Lung (tissue), 12 donors: ENCODE results near the gene ASNS. TPM values are rescaled to one million over a fixed set of nuclear protein-coding genes. Genes with fewer than 3 reads are reported as not detected.
"Not testable (repeated sequence)": the region's sequence is repeated elsewhere in the genome, so short reads cannot be mapped to it uniquely, and the experiment has no call there.

Experiments used
- ATAC-seq: fragments of 200-7000 bp; cut with Tn5 transposase; one replicate; pipeline ENCODE4 v1.9.1; 2020; ENCODE audit warnings: moderate number of reproducible peaks; ENCODE audit not compliant: insufficient read depth, low FRiP score
- DNase-seq, 3 donors: peaks; one replicate each; pipeline ENCODE4 v3.0.0-alpha.2; 2013 to 2017
- H3K27ac ChIP-seq, 2 donors: one replicate each; pipeline ENCODE4 v1.5.1; 2013; ENCODE audit warnings: mild to moderate bottlenecking in 2 of 2, moderate library complexity in 2 of 2, control low read depth in 1 of 2, inconsistent platforms in 1 of 2, low read depth in 1 of 2, low read length in 1 of 2
- H3K27me3 ChIP-seq, 3 donors: one replicate each; pipeline ENCODE4 v1.5.1; 2013; ENCODE audit warnings: low read length in 2 of 3; ENCODE audit not compliant: control insufficient read depth in 3 of 3, insufficient read depth in 3 of 3
- H3K36me3 ChIP-seq, 4 donors: one replicate each; pipeline ENCODE4 v1.5.1; 2013; ENCODE audit warnings: low read length in 4 of 4, mild to moderate bottlenecking in 1 of 4, moderate library complexity in 1 of 4; ENCODE audit not compliant: control insufficient read depth in 4 of 4, insufficient read depth in 4 of 4
- H3K4me1 ChIP-seq, 5 donors: one replicate each; pipeline ENCODE4 v1.5.1; 2013; ENCODE audit warnings: low read length in 5 of 5, mild to moderate bottlenecking in 2 of 5, moderate library complexity in 1 of 5; ENCODE audit not compliant: control insufficient read depth in 5 of 5, insufficient read depth in 5 of 5
- H3K4me3 ChIP-seq: one replicate; pipeline ENCODE4 v1.5.1; 2013; ENCODE audit warnings: mild to moderate bottlenecking, control low read depth, moderate library complexity
- H3K9ac ChIP-seq, 2 donors: one replicate each; pipeline ENCODE4 v1.5.1; 2013; ENCODE audit warnings: low read length in 2 of 2, control low read depth in 1 of 2; ENCODE audit not compliant: insufficient read depth in 1 of 2
- H3K9me3 ChIP-seq, 4 donors: one replicate each; pipeline ENCODE4 v1.5.1; 2013; ENCODE audit warnings: low read length in 3 of 4, mild to moderate bottlenecking in 1 of 4, moderate library complexity in 1 of 4; ENCODE audit not compliant: control insufficient read depth in 4 of 4, insufficient read depth in 3 of 4
- CTCF ChIP-seq: IDR thresholded peaks from 2 replicates; pipeline ENCODE4 v1.5.1; 2012; ENCODE audit warnings: mild to moderate bottlenecking; ENCODE audit errors: control extremely low read depth, extremely low read depth
- WGBS, 2 donors: extraction: QIAGEN DNeasy Blood & Tissue Kit; methylation state at CpG; one replicate each; pipeline ENCODE4 v1.1.7; 2013; 5-methylcytosine and 5-hydroxymethylcytosine counted together
- polyA plus RNA-seq, 2 donors: library from polyadenylated mRNA; stranded (reverse); fragments of 200-250 nt; gene quantifications; one replicate each; pipeline ENCODE4 v1.2.1, GENCODE V29; 2013
- total RNA-seq, 2 donors: library from RNA; depleted of rRNA in 1 of 2; stranded (reverse); fragments of >200 nt in 1 of 2; gene quantifications; one replicate each; pipeline ENCODE4 v1.2.1, GENCODE V29; 2014 to 2021
- donor health status: control.
- donor health status: control.
- donor health status: Bipolar disorder and iron deficiency.
- donor health status: healthy.
- donor health status: DM: yes; HTN: yes; CAD: no.

ASNS gene
- total and polyA plus RNA-seq, 4 donors, result 12.4 to 65.9 (median 42.1) TPM

GRCh38 chr7:97857544-97857943 is 14.7 kb downstream of the ASNS start:
- TF ChIP-seq CTCF, result no peak
- no peaks in the 10 kb centered on the region for H3K9me3 ChIP-seq
- no peak overlapping the region for H3K9ac ChIP-seq
- no peak overlapping the region for H3K27ac ChIP-seq
- no peaks in the 10 kb centered on the region for H3K27me3 ChIP-seq
- peaks cover 2 to 13% (median 7%) of the 10 kb centered on the region in 4 donors for H3K36me3 ChIP-seq
- no peak for ATAC-seq
- WGBS, 2 donors, result 81 to 88% methylated on average over 5 of the region's 5 CpGs
- no peak for DNase-seq
- no peak overlapping the region for H3K4me3 ChIP-seq
- H3K4me1 ChIP-seq, result no peaks in the 10 kb centered on the region

GRCh38 chr7:97851683-97852082 is 20.5 kb downstream of the ASNS start:
- H3K36me3 ChIP-seq, result peaks cover 0 to 13% (median 4%) of the 10 kb centered on the region in 4 donors
- ATAC-seq, result no peak
- 72 to 76% methylated on average over 2 of the region's 2 CpGs for WGBS, 2 donors

GRCh38 chr7:97850262-97851031 is 21.8 kb downstream of the ASNS start:
- not testable (repeated sequence) for DNase-seq, H3K4me1 ChIP-seq, H3K9ac ChIP-seq, H3K4me3 ChIP-seq, H3K27ac ChIP-seq, H3K9me3 ChIP-seq, H3K27me3 ChIP-seq, ATAC-seq
- 91 to 92% methylated on average over 2 of the region's 4 CpGs for WGBS, 2 donors
- peaks cover 0 to 13% (median 3%) of the 10 kb centered on the region in 4 donors for H3K36me3 ChIP-seq

More at GRCh38 chr7:97851683-97852082, 20.5 kb downstream of the ASNS start:
- peaks cover 0 to 6% (median 0%) of the 10 kb centered on the region in 5 donors for H3K4me1 ChIP-seq
- H3K27ac ChIP-seq, result no peak overlapping the region
- TF ChIP-seq CTCF, result no peak
- H3K27me3 ChIP-seq, result no peaks in the 10 kb centered on the region
- H3K4me3 ChIP-seq, result no peak overlapping the region
- H3K9ac ChIP-seq, result no peak overlapping the region
- H3K9me3 ChIP-seq, result no peaks in the 10 kb centered on the region
- peak; percentile 70 to 91 (median 88) for DNase-seq

GRCh38 chr7:97847791-97848190 is 24.4 kb downstream of the ASNS start:
- peaks cover 0 to 6% (median 0%) of the 10 kb centered on the region in 5 donors for H3K4me1 ChIP-seq
- H3K9ac ChIP-seq, result no peak overlapping the region
- WGBS, 2 donors, result 31 to 53% methylated on average over 5 of the region's 5 CpGs
- H3K4me3 ChIP-seq, result no peak overlapping the region
- no peaks in the 10 kb centered on the region for H3K27me3 ChIP-seq
- H3K27ac ChIP-seq, result no peak overlapping the region
- H3K9me3 ChIP-seq, result peaks cover 0 to 4% (median 0%) of the 10 kb centered on the region in 4 donors
- ATAC-seq, result no peak
- H3K36me3 ChIP-seq, result peaks cover 0 to 6% (median under 1%) of the 10 kb centered on the region in 4 donors
- TF ChIP-seq CTCF, result no peak
- peak in 2 of 3 donors; percentile 19 to 34 for DNase-seq
